Bronchial smooth muscle cell (primary cell): ENCODE data around the gene CCDC117. TPM values are rescaled to one million over a fixed set of nuclear protein-coding genes. Genes with fewer than 3 reads are reported as not detected.

Source experiments
- total RNA-seq: library from RNA; depleted of rRNA; stranded (reverse); fragments of >200 nt; gene quantifications from 2 replicates; pipeline ENCODE4 v1.2.1, GENCODE V29; 2014

CCDC117 gene, protein sequence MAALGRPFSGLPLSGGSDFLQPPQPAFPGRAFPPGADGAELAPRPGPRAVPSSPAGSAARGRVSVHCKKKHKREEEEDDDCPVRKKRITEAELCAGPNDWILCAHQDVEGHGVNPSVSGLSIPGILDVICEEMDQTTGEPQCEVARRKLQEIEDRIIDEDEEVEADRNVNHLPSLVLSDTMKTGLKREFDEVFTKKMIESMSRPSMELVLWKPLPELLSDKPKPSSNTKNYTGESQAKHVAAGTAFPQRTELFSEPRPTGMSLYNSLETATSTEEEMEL
- 9.6 and 12.8 TPM in 2 replicates for total RNA-seq

DNA sequence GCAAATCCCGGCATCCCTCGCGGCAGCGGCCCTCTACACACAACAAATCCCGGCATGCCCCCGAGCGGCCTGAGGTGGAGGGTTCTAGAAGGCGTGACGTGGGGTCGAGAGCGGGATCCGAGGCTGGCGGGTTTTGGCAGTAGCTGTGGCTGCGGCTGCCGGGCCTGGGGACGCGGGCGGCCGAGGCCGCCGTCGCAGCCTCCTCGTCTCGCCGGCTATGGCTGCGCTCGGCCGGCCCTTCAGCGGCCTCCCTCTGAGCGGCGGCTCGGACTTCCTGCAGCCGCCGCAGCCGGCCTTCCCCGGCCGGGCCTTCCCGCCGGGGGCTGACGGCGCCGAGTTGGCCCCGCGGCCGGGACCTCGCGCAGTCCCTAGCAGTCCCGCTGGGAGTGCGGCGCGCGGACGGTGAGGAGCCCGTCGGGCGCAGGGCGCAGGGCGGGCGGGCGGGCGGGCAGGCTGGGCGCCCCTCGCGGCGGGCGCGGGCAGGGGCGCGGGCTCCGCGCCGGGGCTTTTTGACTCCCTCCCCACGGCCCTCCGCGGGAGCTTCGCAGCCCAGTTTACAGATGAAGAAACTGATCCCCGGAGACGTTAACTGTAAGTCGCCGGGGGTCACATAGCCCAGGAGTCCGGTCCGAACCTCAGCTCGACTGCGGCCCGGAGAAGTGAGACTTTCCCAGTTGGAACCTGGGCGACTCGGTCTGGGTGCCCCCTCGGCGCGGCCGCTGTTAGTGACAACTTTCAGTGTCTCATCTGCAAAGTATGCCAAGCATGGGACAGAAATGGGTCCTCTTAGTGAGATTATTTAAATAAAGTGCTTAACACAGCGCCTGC lies at the start of gene CCDC117:
Gene CCDC117 (plus strand): TSS at position 63 of the 828 bp plus-strand sequence. CDS start 155 bp downstream, at position 218.

DNA sequence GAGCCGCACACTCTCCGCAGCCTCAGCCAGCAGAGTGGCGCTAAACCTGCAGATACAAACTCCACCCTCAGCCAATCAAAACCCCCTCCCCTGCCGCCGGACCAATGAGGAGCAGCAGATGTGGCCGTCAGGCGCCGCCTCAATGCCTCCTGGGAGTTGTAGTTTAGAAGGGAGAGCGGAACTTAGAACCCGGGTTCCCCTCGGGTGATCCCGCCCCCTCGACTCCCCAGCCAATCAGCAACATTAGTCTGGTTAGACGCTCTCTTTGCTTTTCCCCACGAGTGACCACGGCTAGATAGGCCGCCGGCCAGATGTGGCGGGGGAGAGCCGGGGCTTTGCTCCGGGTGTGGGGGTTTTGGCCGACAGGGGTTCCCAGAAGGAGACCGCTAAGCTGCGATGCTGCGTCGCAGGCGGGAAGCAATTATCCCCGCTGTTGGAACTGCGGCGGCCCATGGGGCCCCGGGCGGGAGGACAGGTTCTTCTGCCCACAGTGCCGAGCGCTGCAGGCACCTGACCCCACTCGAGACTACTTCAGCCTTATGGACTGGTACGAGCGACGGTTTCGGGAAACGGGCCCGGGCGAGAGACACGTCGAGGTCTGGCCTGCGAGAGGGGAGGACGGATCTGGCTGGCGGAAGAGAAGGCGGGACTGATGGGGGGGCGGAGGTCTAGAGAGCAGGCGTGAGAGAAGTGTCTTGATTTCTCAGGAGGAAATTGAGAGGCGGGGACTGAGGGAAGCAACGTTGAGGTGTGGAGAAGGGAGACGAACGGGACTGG lies 30.5 kb upstream of the CCDC117 start, which contains the start of the genes CHEK2 and HSCB:
Gene CHEK2 (minus strand): TSS at position 36 of the 777 bp plus-strand sequence. CDS start 7,099 bp downstream, outside the sequence.
Gene HSCB (plus strand): TSS at position 255 of the 777 bp plus-strand sequence. CDS start 57 bp downstream, at position 312.

DNA sequence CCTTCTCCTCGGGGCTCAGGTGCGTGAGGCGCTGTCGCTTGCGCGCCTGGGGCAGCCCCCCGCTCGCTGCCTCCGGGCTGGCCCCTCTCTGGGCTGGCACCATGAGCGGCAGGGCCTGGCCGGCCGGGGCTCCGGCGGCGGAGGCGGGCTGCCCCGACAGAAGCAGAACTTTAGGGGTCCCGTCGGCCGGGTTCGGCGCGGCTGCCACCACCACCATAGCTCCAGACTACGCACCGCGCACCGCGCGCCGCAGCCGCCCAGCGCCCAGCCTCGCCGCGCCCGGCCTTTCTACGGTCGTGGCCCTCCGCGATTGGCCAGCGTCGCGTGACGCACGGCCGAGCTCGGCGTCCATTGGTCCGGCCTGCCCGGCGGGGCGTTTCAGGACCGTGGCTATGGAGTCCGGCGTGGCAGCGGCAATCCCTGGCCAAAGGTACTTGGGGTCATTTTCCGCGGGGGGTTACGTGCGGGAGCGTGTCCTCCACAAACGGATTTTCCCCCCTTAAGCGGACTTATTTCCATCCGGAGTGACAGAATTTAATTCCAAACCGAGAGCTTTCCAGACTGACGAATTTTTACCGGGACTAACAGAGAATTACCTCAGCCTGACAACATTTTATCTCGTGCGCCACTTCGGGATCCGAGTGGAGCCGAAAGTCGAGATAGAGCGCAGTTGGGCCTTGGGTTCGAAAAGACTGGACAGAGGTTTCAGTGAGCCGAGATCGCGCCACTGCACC lies 28.0 kb downstream of the CCDC117 start, which contains the start of gene XBP1:
Gene XBP1 (minus strand): TSS at position 262 of the 734 bp plus-strand sequence.

Other genes starting within 250 kb of the CCDC117 start
- gene TTC28, start 92.9 kb upstream of the CCDC117 start, total RNA-seq = 19.1 and 19.7 TPM in 2 replicates
- gene CHEK2, start 30.9 kb upstream of the CCDC117 start, total RNA-seq = 7.4 and 18.1 TPM in 2 replicates
- gene HSCB, start 30.7 kb upstream of the CCDC117 start, total RNA-seq = 9.9 and 18.0 TPM in 2 replicates
- 56.7 and 79.4 TPM in 2 replicates for gene XBP1, start 27.9 kb downstream of the CCDC117 start, total RNA-seq
- 1.8 and 2.2 TPM in 2 replicates for gene ZNRF3, start 110.9 kb downstream of the CCDC117 start, total RNA-seq